Forelimb muscle (tissue), 1 donor: ENCODE data around the gene HSF5. TPM values are rescaled to one million over a fixed set of nuclear protein-coding genes. Genes with fewer than 3 reads are reported as not detected.
"Not testable (repeated sequence)": the region's sequence is repeated elsewhere in the genome, so short reads cannot be mapped to it uniquely, and the experiment has no call there.

Source experiments
- DNase-seq: peaks from one replicate; pipeline ENCODE4 v3.0.0-alpha.2; 2013; ENCODE audit warnings: low read depth
- polyA plus RNA-seq: library from polyadenylated mRNA; unstranded; fragments of 120-200 nt; gene quantifications from one replicate; pipeline ENCODE4 v1.2.1, GENCODE V29; 2013; ENCODE audit not compliant: insufficient read length

HSF5 gene
- polyA plus RNA-seq, 1 donor = 0.04 TPM

GRCh38 chr17:58481798-58482197 lies 6.4 kb downstream of the HSF5 start:
- not testable (repeated sequence) for DNase-seq

- no peak for DNase-seq
Measured at GRCh38 chr17:58480090-58480489, 8.1 kb downstream of the HSF5 start.

GRCh38 chr17:58476812-58477211 lies 11.4 kb downstream of the HSF5 start:
- no peak for DNase-seq

GRCh38 chr17:58475985-58476384 lies 12.2 kb downstream of the HSF5 start:
- no peak for DNase-seq

GRCh38 chr17:58470356-58470755 lies 17.9 kb downstream of the HSF5 start:
- DNase-seq = no peak

- no peak for DNase-seq
Measured at GRCh38 chr17:58468944-58469343, 19.3 kb downstream of the HSF5 start.

GRCh38 chr17:58455491-58455890 lies 32.7 kb downstream of the HSF5 start:
- DNase-seq = no peak

GRCh38 chr17:58452738-58453137 lies 35.5 kb downstream of the HSF5 start:
- DNase-seq = no peak

- DNase-seq = peak; percentile 2
Measured at GRCh38 chr17:58447039-58447975, 40.9 kb downstream of the HSF5 start.

GRCh38 chr17:58446086-58446485 lies 42.1 kb downstream of the HSF5 start:
- DNase-seq = no peak

- no peak for DNase-seq
Measured at GRCh38 chr17:58436805-58437239, 51.4 kb downstream of the HSF5 start.

GRCh38 chr17:58436245-58436644 lies 52.0 kb downstream of the HSF5 start:
- no peak for DNase-seq

- no peak for DNase-seq
Measured at GRCh38 chr17:58432806-58433573, 55.2 kb downstream of the HSF5 start.

- DNase-seq = no peak
Measured at GRCh38 chr17:58427807-58428206, 60.4 kb downstream of the HSF5 start.

- DNase-seq = no peak
Measured at GRCh38 chr17:58421711-58422110, 66.5 kb downstream of the HSF5 start.

- no peak for DNase-seq
Measured at GRCh38 chr17:58420827-58421226, 67.4 kb downstream of the HSF5 start.

- peak; percentile 43 for DNase-seq
Measured at GRCh38 chr17:58417300-58418092, 70.7 kb downstream of the HSF5 start, which contains the start of gene RNF43. TSS of gene RNF43 (minus strand) at chr17:58417534. CDS start at chr17:58415577, 1,957 bp downstream.

- no peak for DNase-seq
Measured at GRCh38 chr17:58416937-58417299, 71.3 kb downstream of the HSF5 start.

GRCh38 chr17:58416396-58416795 lies 71.8 kb downstream of the HSF5 start:
- DNase-seq = no peak

- DNase-seq = no peak
Measured at GRCh38 chr17:58415371-58416055, 72.7 kb downstream of the HSF5 start.

- DNase-seq = no peak
Measured at GRCh38 chr17:58414596-58414997, 73.6 kb downstream of the HSF5 start.
